HG03064 (cell line): ENCODE measurements around the gene FSD1.
A peak's percentile ranks its signal among the peaks of the same experiment; 100 is the strongest.

Experiments used
- ATAC-seq: cut with Tn5 transposase; IDR thresholded peaks from one replicate; pipeline ENCODE4 v1.9.1; 2021; ENCODE audit warnings: low read depth; ENCODE audit not compliant: unreplicated experiment

Gene FSD1

GRCh38 chr19:4361152-4362046, 57.0 kb downstream of the FSD1 start:
- ATAC-seq, result no peak

GRCh38 chr19:4362101-4362828, 57.9 kb downstream of the FSD1 start:
- ATAC-seq, result no peak

GRCh38 chr19:4362831-4363545, 58.6 kb downstream of the FSD1 start:
- no peak for ATAC-seq

- no peak for ATAC-seq
These were observed 59.3 kb downstream of the FSD1 start for GRCh38 chr19:4363571-4364304.

GRCh38 chr19:4365341-4365740, 60.9 kb downstream of the FSD1 start:
- no peak for ATAC-seq

- no peak for ATAC-seq
These were observed 61.6 kb downstream of the FSD1 start for GRCh38 chr19:4365791-4366665.

- no peak for ATAC-seq
These were observed 62.4 kb downstream of the FSD1 start for GRCh38 chr19:4366666-4367335.

- ATAC-seq, result no peak
These were observed 62.9 kb downstream of the FSD1 start for GRCh38 chr19:4367336-4367723.

- no peak for ATAC-seq
These were observed 63.4 kb downstream of the FSD1 start for GRCh38 chr19:4367781-4368127.

GRCh38 chr19:4368128-4368820, 63.9 kb downstream of the FSD1 start:
- no peak for ATAC-seq

GRCh38 chr19:4369109-4369887, 64.9 kb downstream of the FSD1 start:
- peak; percentile 40 for ATAC-seq

- ATAC-seq, result peak; percentile 43
These were observed 65.5 kb downstream of the FSD1 start for GRCh38 chr19:4369888-4370260.

GRCh38 chr19:4370418-4371041, 66.1 kb downstream of the FSD1 start:
- ATAC-seq, result no peak

GRCh38 chr19:4371247-4372164, 67.1 kb downstream of the FSD1 start:
- ATAC-seq, result no peak

- no peak for ATAC-seq
These were observed 68.0 kb downstream of the FSD1 start for GRCh38 chr19:4372165-4373012.

GRCh38 chr19:4373013-4373367, 68.6 kb downstream of the FSD1 start:
- ATAC-seq, result no peak
